Measurements from ENCODE around the gene IFT43.

GRCh38 chr14:75952489-75952888 lies 33.1 kb upstream of the IFT43 start:
- TF ChIP-seq, protein P1, sequence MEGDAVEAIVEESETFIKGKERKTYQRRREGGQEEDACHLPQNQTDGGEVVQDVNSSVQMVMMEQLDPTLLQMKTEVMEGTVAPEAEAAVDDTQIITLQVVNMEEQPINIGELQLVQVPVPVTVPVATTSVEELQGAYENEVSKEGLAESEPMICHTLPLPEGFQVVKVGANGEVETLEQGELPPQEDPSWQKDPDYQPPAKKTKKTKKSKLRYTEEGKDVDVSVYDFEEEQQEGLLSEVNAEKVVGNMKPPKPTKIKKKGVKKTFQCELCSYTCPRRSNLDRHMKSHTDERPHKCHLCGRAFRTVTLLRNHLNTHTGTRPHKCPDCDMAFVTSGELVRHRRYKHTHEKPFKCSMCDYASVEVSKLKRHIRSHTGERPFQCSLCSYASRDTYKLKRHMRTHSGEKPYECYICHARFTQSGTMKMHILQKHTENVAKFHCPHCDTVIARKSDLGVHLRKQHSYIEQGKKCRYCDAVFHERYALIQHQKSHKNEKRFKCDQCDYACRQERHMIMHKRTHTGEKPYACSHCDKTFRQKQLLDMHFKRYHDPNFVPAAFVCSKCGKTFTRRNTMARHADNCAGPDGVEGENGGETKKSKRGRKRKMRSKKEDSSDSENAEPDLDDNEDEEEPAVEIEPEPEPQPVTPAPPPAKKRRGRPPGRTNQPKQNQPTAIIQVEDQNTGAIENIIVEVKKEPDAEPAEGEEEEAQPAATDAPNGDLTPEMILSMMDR (IDR thresholded peaks at IDR 0.05) = no peak
- TF ChIP-seq REST (IDR thresholded peaks at IDR 0.05; ENCODE audit: insufficient read depth in 1 of 2, low read depth in 2 of 2, low read length in 1 of 2) = no peak
- no peak for TF ChIP-seq POLR2AphosphoS5 (IDR thresholded peaks at IDR 0.05; ENCODE audit: low read depth, low read length)
- TF ChIP-seq SIN3A (IDR thresholded peaks at IDR 0.05; ENCODE audit: borderline replicate concordance, insufficient read depth, low read depth, low read length) = no peak
- TF ChIP-seq TCF7L2 (IDR thresholded peaks at IDR 0.05; ENCODE audit: low read depth, low read length) = no peak

All from Panc1 (cell line).